Measurements from ENCODE around the gene SPAG6. TPM values are rescaled to one million over a fixed set of nuclear protein-coding genes. Genes with fewer than 3 reads are reported as not detected.

Gene SPAG6
- total and polyA plus RNA-seq, 9 of the 15 experiments (the other 6 are each of a cell fraction or from before 2014, with no cell fraction given), result 3.5 to 23.1 (median 11.8) TPM

GRCh38 chr10:22325272-22326144 lies 19.8 kb upstream of the SPAG6 start (continued):
- TF ChIP-seq E4F1 (CRISPR knock-in tag; IDR thresholded peaks at IDR 0.05; ENCODE audit: borderline replicate concordance) (no peak), SMARCA5 (IDR thresholded peaks at IDR 0.05) (no peak), ZNF609 (CRISPR knock-in tag; IDR thresholded peaks at IDR 0.05; ENCODE audit: borderline replicate concordance) (no peak), SIN3B (IDR thresholded peaks at IDR 0.05; ENCODE audit: low read depth) (0 out of 2 replicates have a peak, but pooled peaks have one; percentile 18), ARID4B (CRISPR knock-in tag; IDR thresholded peaks at IDR 0.05) (no peak), SRSF7 (optimal IDR thresholded peaks at IDR 0.05; ENCODE audit: low read depth, low read length) (no peak)
